Neural cell (in vitro differentiated cells): ENCODE measurements around the gene OSTC.

ENCODE experiments used
- CTCF ChIP-seq: fragments of 450-650 bp; IDR thresholded peaks from 2 replicates; pipeline ENCODE4 v1.5.1; 2014; ENCODE audit warnings: antibody characterized with exemption, mild to moderate bottlenecking, moderate library complexity; ENCODE audit not compliant: poor library complexity, severe bottlenecking
- MXI1 ChIP-seq: fragments of 450-650 bp; conservative IDR thresholded peaks from 2 replicates; pipeline ENCODE4 v1.6.1; 2014; ENCODE audit warnings: antibody characterized with exemption, mild to moderate bottlenecking; ENCODE audit not compliant: poor library complexity, severe bottlenecking

DNA sequence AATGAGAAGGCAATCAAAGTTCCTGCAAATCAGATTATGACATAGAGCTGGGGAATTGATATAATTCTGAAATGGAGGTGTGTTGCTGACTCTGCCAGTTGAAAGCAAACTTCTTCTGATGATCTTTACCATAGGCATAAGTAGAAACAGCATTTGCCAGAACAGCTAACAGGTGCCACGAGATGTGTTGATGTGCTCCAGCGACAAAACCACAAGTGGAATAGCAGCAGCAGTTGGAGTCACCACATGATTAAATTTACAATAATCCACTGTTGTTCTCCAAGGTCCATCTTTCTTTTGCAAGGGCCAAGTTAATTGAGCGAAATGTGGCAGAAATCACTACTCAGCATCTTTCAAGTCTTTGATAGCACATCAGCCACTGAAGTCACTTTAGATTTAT, 3.7 kb upstream of the OSTC start:
- TF ChIP-seq MXI1 (no peak), CTCF (no peak)
